SKM-1 (cell line): ENCODE results near the gene GID4.

Experiments
- DNase-seq: peaks from one replicate; lab custom pipeline; 2025; ENCODE audit not compliant: unreplicated experiment; lab: John Stamatoyannopoulos, UW

Gene GID4

DNA sequence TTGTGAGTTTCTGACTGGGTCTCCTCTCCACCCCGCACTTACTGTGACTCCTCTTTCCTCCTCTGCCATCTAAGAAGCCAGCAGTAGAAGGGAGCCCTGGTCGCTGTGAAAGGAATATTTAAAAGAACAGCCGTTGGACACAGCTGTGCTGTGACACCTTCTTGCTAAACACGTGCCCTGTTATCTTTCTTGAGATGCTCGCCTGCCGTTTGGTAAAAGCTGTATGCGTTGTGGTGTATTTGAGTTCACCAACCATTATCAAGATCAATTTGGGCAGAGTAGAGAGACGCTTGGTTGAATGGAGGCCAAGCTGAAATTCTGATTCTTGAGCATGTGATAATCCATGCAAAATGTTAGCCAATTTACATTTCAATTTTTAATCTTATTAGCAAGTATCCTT is 3.8 kb downstream of the GID4 start:
- DNase-seq = no peak

DNA sequence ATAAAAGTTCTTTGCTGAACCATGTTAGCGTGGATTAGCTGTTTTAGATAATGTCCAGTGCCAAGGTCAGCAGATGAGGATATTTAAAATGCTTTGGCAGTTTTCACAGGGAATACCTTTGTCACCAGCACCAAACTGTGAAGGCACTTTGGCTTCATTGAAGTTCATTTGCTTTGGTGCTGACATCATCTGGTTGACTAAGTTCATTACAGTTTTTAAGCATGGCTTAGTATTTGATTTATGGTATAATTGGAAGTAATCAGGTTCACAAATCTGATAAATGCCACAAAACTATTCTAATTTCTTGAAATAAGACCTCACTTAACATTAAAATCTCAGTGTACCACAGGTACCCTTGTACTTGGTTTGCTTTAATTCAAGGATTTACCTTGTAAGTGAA is 4.3 kb downstream of the GID4 start:
- no peak for DNase-seq

- no peak for DNase-seq
Measured at GRCh38 chr17:18044609-18045008, 5.4 kb downstream of the GID4 start.

- no peak for DNase-seq
Measured at GRCh38 chr17:18045691-18046350, 6.6 kb downstream of the GID4 start.

- no peak for DNase-seq
Measured at GRCh38 chr17:18055597-18055996, 16.4 kb downstream of the GID4 start.

GRCh38 chr17:18056214-18056613 is 17.0 kb downstream of the GID4 start:
- no peak for DNase-seq

- DNase-seq = no peak
Measured at GRCh38 chr17:18059283-18059682, 20.1 kb downstream of the GID4 start.

GRCh38 chr17:18064053-18064452 is 24.8 kb downstream of the GID4 start:
- no peak for DNase-seq

DNA sequence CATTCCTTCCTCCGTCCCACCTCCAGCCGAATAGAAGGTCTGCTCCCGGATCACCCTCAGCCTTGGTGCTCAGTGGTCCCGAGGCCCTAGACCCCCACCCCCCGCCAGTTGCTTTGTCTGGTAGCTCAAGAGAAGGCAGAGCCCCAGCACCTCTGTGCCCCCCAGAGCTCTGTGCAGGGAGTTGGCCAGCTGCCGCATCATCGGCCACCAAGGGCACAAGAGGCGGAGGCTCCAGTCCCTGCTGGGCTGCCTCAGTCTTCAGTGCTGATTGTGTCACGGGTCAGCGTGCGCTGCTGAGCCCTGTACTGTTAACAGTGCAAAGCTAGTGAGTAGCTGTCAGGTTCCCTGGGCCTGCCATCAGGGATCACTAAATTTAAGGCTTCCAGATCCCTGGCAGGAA is 26.3 kb downstream of the GID4 start:
- no peak for DNase-seq

- DNase-seq = no peak
Measured at GRCh38 chr17:18066866-18067265, 27.7 kb downstream of the GID4 start.

GRCh38 chr17:18069101-18069500 is 29.9 kb downstream of the GID4 start:
- no peak for DNase-seq

DNA sequence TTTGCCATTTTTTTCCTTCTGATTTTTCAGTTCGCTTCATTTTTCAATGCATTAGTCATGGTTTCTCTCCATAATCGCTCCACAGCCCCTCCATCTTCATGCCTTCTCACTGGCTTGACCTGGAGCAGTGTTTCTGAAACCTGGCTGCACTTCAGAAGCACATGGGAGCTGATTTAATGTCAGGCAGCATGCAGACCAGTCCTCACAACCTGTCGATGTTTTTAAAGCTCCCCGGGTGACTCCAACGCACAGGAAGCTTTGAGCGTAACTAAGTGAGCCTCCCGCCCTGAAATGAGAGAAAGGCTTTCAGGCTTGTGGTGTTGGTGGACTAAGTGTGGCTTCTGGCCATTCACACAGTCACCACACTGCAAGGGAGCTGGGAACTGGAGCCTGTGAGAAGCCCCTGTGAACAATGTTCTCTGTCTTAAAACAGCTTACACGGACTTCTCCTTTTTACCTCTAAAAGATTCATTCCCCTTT is 31.7 kb downstream of the GID4 start:
- DNase-seq = no peak

GRCh38 chr17:18071751-18072150 is 32.5 kb downstream of the GID4 start:
- DNase-seq = no peak

DNA sequence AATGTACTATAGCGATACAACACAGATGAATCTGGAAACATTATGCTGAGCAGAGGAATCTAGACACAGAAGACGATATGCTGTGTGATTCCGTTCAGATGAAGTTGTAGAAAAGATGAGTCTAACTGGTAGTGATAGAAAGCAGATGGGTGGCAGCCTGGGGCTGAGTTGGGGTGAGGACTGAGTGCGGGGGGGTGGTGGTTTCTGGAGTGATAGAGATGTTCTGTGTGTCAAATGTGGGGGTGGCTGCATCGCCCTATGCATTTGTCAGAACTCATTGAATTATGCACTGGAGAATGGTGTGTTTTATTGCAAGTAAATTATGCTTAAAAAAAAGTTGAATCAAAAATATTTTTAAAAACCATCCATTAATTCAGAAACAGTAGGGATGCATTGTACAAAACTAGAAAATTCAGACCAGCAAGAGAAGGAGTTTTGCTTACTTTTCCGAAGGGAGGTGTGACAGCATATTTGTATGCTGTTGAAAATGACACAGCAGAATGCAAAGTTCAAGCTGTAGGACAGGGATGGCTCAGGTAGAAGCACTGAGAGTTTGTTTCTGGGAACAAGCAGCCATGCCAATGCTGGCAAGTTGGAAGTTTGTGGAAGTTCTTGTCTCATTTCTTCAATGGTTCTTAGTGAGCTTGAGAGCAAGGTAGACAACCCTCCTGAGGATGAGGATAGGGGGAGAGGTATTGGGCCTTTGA is 35.5 kb downstream of the GID4 start:
- DNase-seq = no peak

GRCh38 chr17:18076936-18077335 is 37.7 kb downstream of the GID4 start:
- DNase-seq = no peak

DNA sequence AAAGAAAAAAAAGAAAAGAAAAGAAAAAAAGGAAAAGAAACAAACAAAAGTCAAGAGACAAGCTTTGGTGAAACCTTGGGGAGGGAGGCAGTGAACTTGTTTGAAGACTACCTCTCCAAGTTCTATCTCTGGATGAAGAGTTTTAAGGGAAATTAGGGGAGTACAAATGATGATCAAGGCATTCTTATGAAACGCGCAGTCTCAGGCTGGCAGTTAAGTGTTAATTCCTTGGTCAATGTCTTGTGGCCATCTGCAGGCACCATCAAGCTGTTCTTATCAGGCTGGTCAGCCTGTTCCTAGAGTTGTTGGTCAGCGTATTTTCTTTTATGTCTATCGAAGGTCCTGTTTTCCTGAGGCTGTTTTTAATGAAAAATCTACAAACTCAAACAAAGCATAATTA is 40.3 kb downstream of the GID4 start:
- DNase-seq = no peak

DNA sequence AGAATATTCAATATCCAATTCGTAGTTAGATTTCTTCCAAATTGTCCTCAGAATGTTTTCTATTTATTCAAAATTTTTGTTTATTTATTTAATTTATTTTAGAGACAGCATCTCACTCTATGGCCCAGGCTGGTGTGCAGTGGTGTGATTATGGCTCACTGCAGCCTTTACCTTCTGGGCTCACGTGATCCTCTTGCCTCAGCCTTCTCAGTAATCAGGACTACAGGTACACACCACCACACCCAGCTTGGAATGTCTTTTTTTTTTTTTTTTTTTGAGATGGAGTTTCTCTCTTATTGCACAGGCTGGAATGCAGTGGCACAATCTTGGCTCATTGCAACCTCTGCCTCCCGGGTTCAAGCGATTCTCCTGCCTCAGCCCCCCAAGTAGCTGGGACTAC is 45.0 kb downstream of the GID4 start:
- no peak for DNase-seq

DNA sequence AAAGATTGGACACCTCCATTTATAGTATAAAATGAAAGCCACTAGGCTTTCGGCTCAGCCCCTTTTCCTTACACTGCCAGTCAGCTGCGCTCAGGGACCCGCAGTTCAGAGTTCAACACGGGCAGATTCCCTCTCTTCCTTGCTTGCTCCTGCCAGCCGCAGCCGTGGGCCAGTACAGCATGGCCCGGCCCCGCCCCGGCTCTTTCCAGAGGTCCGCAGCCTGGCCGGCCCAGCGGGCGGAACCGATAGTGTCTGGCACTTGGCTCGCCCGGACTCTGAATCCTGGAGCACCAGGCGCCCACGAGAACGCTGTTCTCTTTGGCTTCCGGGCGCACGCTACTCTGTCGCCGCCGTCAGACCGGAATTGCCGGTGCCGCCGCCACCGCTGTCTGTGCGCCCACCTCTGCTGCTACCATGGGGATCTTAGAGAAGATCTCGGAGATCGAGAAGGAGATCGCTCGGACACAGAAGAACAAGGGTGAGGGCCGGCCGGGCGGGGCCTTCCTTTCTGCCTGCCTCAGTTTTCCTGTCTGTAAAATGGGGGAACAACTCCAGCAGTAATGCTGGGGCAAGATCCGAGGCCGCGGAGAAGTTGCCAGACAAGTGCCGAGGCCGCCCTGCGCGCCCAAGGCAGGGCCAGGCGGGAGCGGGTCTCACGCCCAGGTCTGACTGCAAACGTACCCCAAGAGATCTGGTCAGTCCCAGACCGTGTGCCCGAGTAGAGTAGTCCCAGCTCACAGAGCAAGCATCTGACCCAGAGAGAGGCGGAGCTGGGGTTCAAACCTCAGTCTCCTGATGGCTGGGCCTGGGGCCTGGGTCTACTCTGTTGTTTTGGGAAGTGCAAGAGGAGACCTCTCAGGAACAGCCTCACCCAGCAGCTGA is 48.6 kb downstream of the GID4 start, which contains the start of gene DRG2:
TSS of gene DRG2 (plus strand) at position 339 of the 882 bp plus-strand sequence. CDS start at position 415, 76 bp downstream.
- peak; percentile 79 for DNase-seq

- no peak for DNase-seq
Measured at GRCh38 chr17:18089613-18090012, 50.4 kb downstream of the GID4 start.

- peak; percentile 35 for DNase-seq
Measured at GRCh38 chr17:18093616-18094408, 54.6 kb downstream of the GID4 start.

DNA sequence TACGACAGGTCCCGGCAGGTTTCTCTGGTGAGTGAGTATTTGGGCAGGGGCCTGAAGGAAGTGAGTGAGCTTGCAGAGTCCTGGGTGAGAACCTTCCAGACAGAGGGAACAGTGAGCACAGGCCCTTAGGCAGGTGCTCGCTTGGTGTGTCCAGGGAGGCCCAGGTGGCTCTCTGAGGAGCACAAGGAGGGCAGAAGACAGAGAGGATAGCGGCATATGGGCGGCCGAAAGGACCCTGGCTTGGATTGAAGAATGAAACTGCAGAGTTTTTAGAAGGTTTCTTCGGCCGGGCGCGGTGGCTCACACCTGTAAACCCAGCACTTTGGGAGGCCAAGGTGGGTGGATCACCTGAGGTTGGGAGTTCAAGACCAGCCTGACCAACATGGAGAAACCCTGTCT is 55.2 kb downstream of the GID4 start:
- DNase-seq = no peak
